ENCODE measurements around the gene PCED1A. TPM values are rescaled to one million over a fixed set of nuclear protein-coding genes. Genes with fewer than 3 reads are reported as not detected.
"Not testable (repeated sequence)": the region's sequence is repeated elsewhere in the genome, so short reads cannot be mapped to it uniquely, and the experiment has no call there.

Gene PCED1A
- total and polyA plus RNA-seq, 2 donors (not counting 1 experiment from before 2014, with no cell fraction given), result 96.8 to 176 TPM

DNA sequence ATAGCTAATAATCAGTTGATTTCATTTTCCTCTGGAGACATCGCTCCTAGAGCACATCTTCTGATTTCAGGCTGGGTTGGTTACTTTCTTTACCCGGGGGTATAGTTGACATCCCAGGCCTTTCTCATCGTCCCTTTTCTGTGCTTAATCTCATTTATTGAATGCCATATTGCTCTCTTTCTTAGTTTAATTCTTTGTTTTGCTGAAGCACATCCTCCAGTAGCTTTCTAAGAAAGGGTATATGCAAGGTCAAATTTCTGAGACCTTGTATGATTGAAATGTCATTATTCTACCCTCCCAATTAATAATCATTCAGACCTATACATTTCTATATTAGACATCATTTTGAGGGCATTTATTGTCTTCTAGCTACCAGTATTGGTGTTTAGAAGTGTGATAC is 28.3 kb downstream of the PCED1A start:
- TF ChIP-seq EZH2 (IDR thresholded peaks at IDR 0.05; ENCODE audit: borderline replicate concordance, insufficient read depth, low read depth, low read length, poor library complexity, severe bottlenecking), result no peak
- TF ChIP-seq, protein P1, sequence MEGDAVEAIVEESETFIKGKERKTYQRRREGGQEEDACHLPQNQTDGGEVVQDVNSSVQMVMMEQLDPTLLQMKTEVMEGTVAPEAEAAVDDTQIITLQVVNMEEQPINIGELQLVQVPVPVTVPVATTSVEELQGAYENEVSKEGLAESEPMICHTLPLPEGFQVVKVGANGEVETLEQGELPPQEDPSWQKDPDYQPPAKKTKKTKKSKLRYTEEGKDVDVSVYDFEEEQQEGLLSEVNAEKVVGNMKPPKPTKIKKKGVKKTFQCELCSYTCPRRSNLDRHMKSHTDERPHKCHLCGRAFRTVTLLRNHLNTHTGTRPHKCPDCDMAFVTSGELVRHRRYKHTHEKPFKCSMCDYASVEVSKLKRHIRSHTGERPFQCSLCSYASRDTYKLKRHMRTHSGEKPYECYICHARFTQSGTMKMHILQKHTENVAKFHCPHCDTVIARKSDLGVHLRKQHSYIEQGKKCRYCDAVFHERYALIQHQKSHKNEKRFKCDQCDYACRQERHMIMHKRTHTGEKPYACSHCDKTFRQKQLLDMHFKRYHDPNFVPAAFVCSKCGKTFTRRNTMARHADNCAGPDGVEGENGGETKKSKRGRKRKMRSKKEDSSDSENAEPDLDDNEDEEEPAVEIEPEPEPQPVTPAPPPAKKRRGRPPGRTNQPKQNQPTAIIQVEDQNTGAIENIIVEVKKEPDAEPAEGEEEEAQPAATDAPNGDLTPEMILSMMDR (IDR thresholded peaks at IDR 0.05), result no peak
- CTCF ChIA-PET, result no interaction called here
- H3K27ac ChIP-seq (ENCODE audit: low read length in 2 of 2), result no peak overlapping the region
- WGBS (ENCODE audit: insufficient coverage), result 100% methylated on average over 1 of the region's 3 CpGs
- peaks cover 5% of the 10 kb centered on the region for H3K9me3 Mint-ChIP-seq (ENCODE audit: insufficient read depth)
- H3K4me3 ChIP-seq (ENCODE audit: control extremely low read depth in 1 of 5, extremely low read depth in 1 of 5, insufficient read depth in 1 of 5, low read depth in 2 of 5, low read length in 4 of 5), result no peak overlapping the region
- DNase-seq, result no peak
- peaks cover 0 to 15% (median 7%) of the 10 kb centered on the region in 4 experiments for H3K27me3 ChIP-seq (replicated peaks in 1 of 4; ENCODE audit: control extremely low read depth in 1 of 4, control insufficient read depth in 3 of 4, insufficient read depth in 4 of 4, low read length in 3 of 4)
- no peak overlapping the region for H3K27ac Mint-ChIP-seq
- ATAC-seq (ENCODE audit: low read depth), result no peak
- no peaks in the 10 kb centered on the region for H3K4me1 Mint-ChIP-seq
- H3K9me3 ChIP-seq (ENCODE audit: control extremely low read depth in 1 of 3, control insufficient read depth in 2 of 3, insufficient read depth in 1 of 3, low read length in 2 of 3), result peaks cover 5 to 7% (median 6%) of the 10 kb centered on the region in 3 donors
- H3K4me2 ChIP-seq (replicated peaks; ENCODE audit: low read depth, low read length, poor library complexity, severe bottlenecking), result no peak overlapping the region
- peaks cover 46% of the 10 kb centered on the region for H3K27me3 Mint-ChIP-seq
- H3K4me3 Mint-ChIP-seq, result no peak overlapping the region
- no peaks in the 10 kb centered on the region for H3K36me3 ChIP-seq (replicated peaks in 1 of 2; ENCODE audit: control extremely low read depth in 1 of 2, control insufficient read depth in 1 of 2, extremely low read depth in 1 of 2, insufficient read depth in 2 of 2, low read length in 1 of 2)
- H3K4me1 ChIP-seq (ENCODE audit: control insufficient read depth in 2 of 2, insufficient read depth in 2 of 2, low read length in 2 of 2), result no peaks in the 10 kb centered on the region
- no peak overlapping the region for H3K9ac ChIP-seq (ENCODE audit: low read length)
- intact Hi-C loops (cut with micrococcal nuclease), result no loop called here
- H2AFZ ChIP-seq (ENCODE audit: insufficient read depth, low read depth, low read length, poor library complexity, severe bottlenecking), result no peak overlapping the region
- no peaks in the 10 kb centered on the region for H4K20me1 ChIP-seq (ENCODE audit: control insufficient read depth, insufficient read depth, low read length, poor library complexity, severe bottlenecking)
- H3K79me2 ChIP-seq (ENCODE audit: control insufficient read depth, insufficient read depth, low read length), result no peaks in the 10 kb centered on the region
- POLR2A ChIA-PET, result no interaction called here

DNA sequence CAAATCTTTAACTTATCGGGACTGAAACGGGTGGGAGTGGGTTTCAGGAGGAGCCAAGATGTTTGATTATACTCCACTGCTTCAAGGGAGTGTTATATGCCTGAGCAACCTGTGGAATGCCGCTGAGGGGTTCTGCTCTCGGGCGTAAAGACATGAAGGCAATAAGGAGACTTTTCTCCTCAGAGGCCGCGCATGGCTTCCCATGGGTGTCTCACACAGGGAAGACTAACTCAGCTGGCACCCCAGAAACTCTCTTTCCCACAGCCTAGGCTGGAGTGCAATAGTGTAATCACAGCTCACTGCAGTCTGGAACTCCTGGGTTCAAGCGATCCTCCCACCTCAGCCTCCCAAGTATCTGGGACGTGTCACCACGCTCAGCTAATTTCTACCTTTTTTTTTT is 30.8 kb downstream of the PCED1A start:
- Mint-ChIP-seq H3K9me3 (ENCODE audit: insufficient read depth) (peaks cover 5% of the 10 kb centered on the region), H3K4me3 (no peak overlapping the region), H3K4me1 (no peaks in the 10 kb centered on the region), H3K27ac (no peak overlapping the region), H3K27me3 (peaks cover 59% of the 10 kb centered on the region)
- ATAC-seq (ENCODE audit: low read depth) (no peak), DNase-seq (no peak)
- ChIA-PET CTCF (no interaction called here), POLR2A (interaction anchor here (0.7 kb wide), 1 partner anchor 12 kb away, joined by 9 read pairs; no protein-coding TSS in a partner anchor)
- Histone ChIP-seq H4K20me1 (ENCODE audit: control insufficient read depth, insufficient read depth, low read length, poor library complexity, severe bottlenecking) (no peaks in the 10 kb centered on the region), H3K9me3 (ENCODE audit: control extremely low read depth in 1 of 3, control insufficient read depth in 2 of 3, insufficient read depth in 1 of 3, low read length in 2 of 3) (peaks cover 5 to 7% (median 6%) of the 10 kb centered on the region in 3 donors), H3K9ac (ENCODE audit: low read length) (no peak overlapping the region), H3K79me2 (ENCODE audit: control insufficient read depth, insufficient read depth, low read length) (no peaks in the 10 kb centered on the region), H3K36me3 (replicated peaks in 1 of 2; ENCODE audit: control extremely low read depth in 1 of 2, control insufficient read depth in 1 of 2, extremely low read depth in 1 of 2, insufficient read depth in 2 of 2, low read length in 1 of 2) (no peaks in the 10 kb centered on the region), H3K27ac (ENCODE audit: low read length in 2 of 2) (no peak overlapping the region), H3K4me2 (replicated peaks; ENCODE audit: low read depth, low read length, poor library complexity, severe bottlenecking) (no peak overlapping the region), H3K27me3 (replicated peaks in 1 of 4; ENCODE audit: control extremely low read depth in 1 of 4, control insufficient read depth in 3 of 4, insufficient read depth in 4 of 4, low read length in 3 of 4) (peaks cover 0 to 18% (median 9%) of the 10 kb centered on the region in 4 experiments), H3K4me1 (ENCODE audit: control insufficient read depth in 2 of 2, insufficient read depth in 2 of 2, low read length in 2 of 2) (no peaks in the 10 kb centered on the region), H3K4me3 (ENCODE audit: control extremely low read depth in 1 of 5, extremely low read depth in 1 of 5, insufficient read depth in 1 of 5, low read depth in 2 of 5, low read length in 4 of 5) (no peak overlapping the region), H2AFZ (ENCODE audit: insufficient read depth, low read depth, low read length, poor library complexity, severe bottlenecking) (no peak overlapping the region)
- 93% methylated on average over 5 of the region's 10 CpGs for WGBS (ENCODE audit: insufficient coverage)
- TF ChIP-seq, protein P1 (IDR thresholded peaks at IDR 0.05), result no peak
- TF ChIP-seq EZH2 (IDR thresholded peaks at IDR 0.05; ENCODE audit: borderline replicate concordance, insufficient read depth, low read depth, low read length, poor library complexity, severe bottlenecking), result no peak
- intact Hi-C loops (cut with micrococcal nuclease), result no loop called here

DNA sequence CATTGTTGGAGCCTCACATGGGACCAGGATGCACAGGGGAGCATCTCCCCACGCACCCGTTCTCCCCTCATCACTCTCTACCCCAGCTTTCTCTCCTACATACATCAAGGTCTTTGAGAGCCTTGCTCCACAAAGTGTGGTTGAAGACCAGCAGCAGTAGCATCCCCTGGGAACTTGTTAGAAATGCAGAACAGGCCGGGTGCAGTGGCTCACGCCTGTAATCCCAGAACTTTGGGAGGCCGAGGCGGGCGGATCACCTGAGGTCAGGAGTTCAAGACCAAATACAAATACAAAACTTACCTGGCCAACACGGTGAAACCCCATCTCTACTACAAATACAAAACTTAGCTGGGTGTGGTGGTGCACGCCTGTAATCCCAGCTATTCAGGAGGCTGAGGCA is 32.5 kb downstream of the PCED1A start:
- POLR2A ChIA-PET, result not testable (repeated sequence)

More for the DNA sequence above, 32.5 kb downstream of the PCED1A start:
- H3K4me1 ChIP-seq (ENCODE audit: control insufficient read depth in 2 of 2, insufficient read depth in 2 of 2, low read length in 2 of 2); intact Hi-C loops (cut with micrococcal nuclease); H3K4me2 ChIP-seq (replicated peaks; ENCODE audit: low read depth, low read length, poor library complexity, severe bottlenecking); DNase-seq; H2AFZ ChIP-seq (ENCODE audit: insufficient read depth, low read depth, low read length, poor library complexity, severe bottlenecking); H3K27ac ChIP-seq (ENCODE audit: low read length in 2 of 2); H3K36me3 ChIP-seq (replicated peaks in 1 of 2; ENCODE audit: control extremely low read depth in 1 of 2, control insufficient read depth in 1 of 2, extremely low read depth in 1 of 2, insufficient read depth in 2 of 2, low read length in 1 of 2); H3K9ac ChIP-seq (ENCODE audit: low read length); H3K4me3 Mint-ChIP-seq; H3K27ac Mint-ChIP-seq; H3K4me1 Mint-ChIP-seq; H3K9me3 Mint-ChIP-seq (ENCODE audit: insufficient read depth); H3K4me3 ChIP-seq (ENCODE audit: control extremely low read depth in 1 of 5, extremely low read depth in 1 of 5, insufficient read depth in 1 of 5, low read depth in 2 of 5, low read length in 4 of 5); CTCF ChIA-PET; H4K20me1 ChIP-seq (ENCODE audit: control insufficient read depth, insufficient read depth, low read length, poor library complexity, severe bottlenecking); H3K79me2 ChIP-seq (ENCODE audit: control insufficient read depth, insufficient read depth, low read length); H3K9me3 ChIP-seq (ENCODE audit: control extremely low read depth in 1 of 3, control insufficient read depth in 2 of 3, insufficient read depth in 1 of 3, low read length in 2 of 3); ATAC-seq (ENCODE audit: low read depth): not testable (repeated sequence)
- H3K27me3 ChIP-seq (replicated peaks in 1 of 4; ENCODE audit: control extremely low read depth in 1 of 4, control insufficient read depth in 3 of 4, insufficient read depth in 4 of 4, low read length in 3 of 4), result peaks cover 0 to 16% (median 12%) of the 10 kb centered on the region in 4 experiments
- H3K27me3 Mint-ChIP-seq, result peaks cover 56% of the 10 kb centered on the region
- 93% methylated on average over 6 of the region's 9 CpGs for WGBS (ENCODE audit: insufficient coverage)

Data from B cell (primary cell).